PFSK-1 (cell line): ENCODE measurements around the gene ARL1.

Experiments used
- FOXP2 ChIP-seq: optimal IDR thresholded peaks from 2 replicates; pipeline ENCODE3; 2011; ENCODE audit warnings: borderline replicate concordance, control low read depth, inconsistent platforms; ENCODE audit not compliant: insufficient read depth; ENCODE audit errors: extremely low read length, extremely low read depth
- POLR2AphosphoS5 ChIP-seq: IDR thresholded peaks from 2 replicates; pipeline ENCODE4 v1.6.1; 2012; ENCODE audit warnings: low read depth, mild to moderate bottlenecking, control low read depth, low read length, moderate library complexity
- SIN3A ChIP-seq: IDR thresholded peaks from 2 replicates; pipeline ENCODE4 v1.6.1; 2012; ENCODE audit warnings: mild to moderate bottlenecking, low read length, moderate library complexity, borderline replicate concordance; ENCODE audit not compliant: insufficient read depth
- TAF1 ChIP-seq: IDR thresholded peaks from 2 replicates; pipeline ENCODE4 v1.6.1; 2012; ENCODE audit warnings: low read length, control low read depth, borderline replicate concordance; ENCODE audit not compliant: insufficient read depth
- TF ChIP-seq, protein P1 (sequence below), 2 experiments: IDR thresholded peaks; 2 replicates each; pipeline versions ENCODE4 v1.6.1 to v1.8.0; 2011 to 2012; ENCODE audit warnings: low read depth in 2 of 2, low read length in 2 of 2, control low read depth in 1 of 2, inconsistent platforms in 1 of 2, mild to moderate bottlenecking in 1 of 2, moderate library complexity in 1 of 2; ENCODE audit not compliant: insufficient read depth in 1 of 2

Gene ARL1

GRCh38 chr12:101407049-101407435 lies 530 bp downstream of the ARL1 start:
- TF ChIP-seq SIN3A (no peak), FOXP2 (no peak), TAF1 (no peak)
- TF ChIP-seq, protein P1, sequence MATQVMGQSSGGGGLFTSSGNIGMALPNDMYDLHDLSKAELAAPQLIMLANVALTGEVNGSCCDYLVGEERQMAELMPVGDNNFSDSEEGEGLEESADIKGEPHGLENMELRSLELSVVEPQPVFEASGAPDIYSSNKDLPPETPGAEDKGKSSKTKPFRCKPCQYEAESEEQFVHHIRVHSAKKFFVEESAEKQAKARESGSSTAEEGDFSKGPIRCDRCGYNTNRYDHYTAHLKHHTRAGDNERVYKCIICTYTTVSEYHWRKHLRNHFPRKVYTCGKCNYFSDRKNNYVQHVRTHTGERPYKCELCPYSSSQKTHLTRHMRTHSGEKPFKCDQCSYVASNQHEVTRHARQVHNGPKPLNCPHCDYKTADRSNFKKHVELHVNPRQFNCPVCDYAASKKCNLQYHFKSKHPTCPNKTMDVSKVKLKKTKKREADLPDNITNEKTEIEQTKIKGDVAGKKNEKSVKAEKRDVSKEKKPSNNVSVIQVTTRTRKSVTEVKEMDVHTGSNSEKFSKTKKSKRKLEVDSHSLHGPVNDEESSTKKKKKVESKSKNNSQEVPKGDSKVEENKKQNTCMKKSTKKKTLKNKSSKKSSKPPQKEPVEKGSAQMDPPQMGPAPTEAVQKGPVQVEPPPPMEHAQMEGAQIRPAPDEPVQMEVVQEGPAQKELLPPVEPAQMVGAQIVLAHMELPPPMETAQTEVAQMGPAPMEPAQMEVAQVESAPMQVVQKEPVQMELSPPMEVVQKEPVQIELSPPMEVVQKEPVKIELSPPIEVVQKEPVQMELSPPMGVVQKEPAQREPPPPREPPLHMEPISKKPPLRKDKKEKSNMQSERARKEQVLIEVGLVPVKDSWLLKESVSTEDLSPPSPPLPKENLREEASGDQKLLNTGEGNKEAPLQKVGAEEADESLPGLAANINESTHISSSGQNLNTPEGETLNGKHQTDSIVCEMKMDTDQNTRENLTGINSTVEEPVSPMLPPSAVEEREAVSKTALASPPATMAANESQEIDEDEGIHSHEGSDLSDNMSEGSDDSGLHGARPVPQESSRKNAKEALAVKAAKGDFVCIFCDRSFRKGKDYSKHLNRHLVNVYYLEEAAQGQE (IDR thresholded peaks at IDR 0.05; ENCODE audit: insufficient read depth in 1 of 2, low read depth in 2 of 2, low read length in 2 of 2), result no peak

- TF ChIP-seq FOXP2, result no peak
- no peak for TF ChIP-seq POLR2AphosphoS5
Measured at GRCh38 chr12:101379149-101379548, 28.4 kb downstream of the ARL1 start.

DNA sequence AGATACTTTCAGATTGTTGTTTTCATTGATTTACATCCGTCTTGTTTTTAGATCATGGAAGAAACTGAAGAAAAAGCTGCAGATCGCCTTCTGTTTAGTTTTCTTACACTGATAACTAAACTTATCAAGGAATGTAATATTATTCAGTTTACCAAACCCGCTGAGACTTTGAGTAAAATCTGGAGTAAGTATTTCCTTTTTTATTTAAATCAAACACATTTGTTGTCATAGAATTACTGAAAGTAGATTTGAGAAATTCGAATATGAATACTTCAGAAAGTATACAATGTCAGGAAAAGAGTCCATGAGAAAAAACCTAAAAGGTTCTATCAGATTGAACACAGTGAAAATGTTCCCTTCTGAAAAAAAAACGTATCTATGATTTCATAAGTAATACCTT lies 32.0 kb downstream of the ARL1 start:
- no peak for TF ChIP-seq TAF1
- no peak for TF ChIP-seq FOXP2
- no peak for TF ChIP-seq POLR2AphosphoS5
- TF ChIP-seq, protein P1 (IDR thresholded peaks at IDR 0.05; ENCODE audit: insufficient read depth in 1 of 2, low read depth in 2 of 2, low read length in 2 of 2), result no peak
- no peak for TF ChIP-seq SIN3A

GRCh38 chr12:101372431-101372830 lies 35.1 kb downstream of the ARL1 start:
- TF ChIP-seq, protein P1 (IDR thresholded peaks at IDR 0.05; ENCODE audit: insufficient read depth in 1 of 2, low read depth in 2 of 2, low read length in 2 of 2), result no peak
- TF ChIP-seq TAF1, result no peak
- TF ChIP-seq FOXP2, result no peak
- no peak for TF ChIP-seq SIN3A
- TF ChIP-seq POLR2AphosphoS5, result no peak

DNA sequence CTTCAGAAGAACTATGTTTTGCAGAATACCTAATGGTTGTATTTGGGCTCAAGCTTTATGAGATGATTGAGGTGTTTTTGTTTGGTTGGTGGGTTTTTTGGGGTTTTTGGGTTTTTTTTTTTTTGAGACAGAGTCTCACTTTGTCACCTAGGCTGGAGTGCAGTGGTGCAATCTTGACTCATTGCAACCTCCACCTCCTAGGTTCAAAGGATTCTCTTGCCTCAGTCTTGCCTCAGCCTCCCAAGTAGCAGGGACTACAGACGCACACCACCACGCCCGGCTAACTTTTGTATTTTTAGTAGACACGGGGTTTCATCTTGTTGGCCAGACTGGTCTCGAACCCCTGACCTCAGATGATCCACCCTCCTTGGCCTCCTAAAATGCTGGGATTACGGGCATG lies 39.6 kb downstream of the ARL1 start:
- TF ChIP-seq POLR2AphosphoS5 (no peak), SIN3A (no peak), FOXP2 (no peak), TAF1 (no peak)
- TF ChIP-seq, protein P1 (IDR thresholded peaks at IDR 0.05; ENCODE audit: insufficient read depth in 1 of 2, low read depth in 2 of 2, low read length in 2 of 2), result no peak

- TF ChIP-seq, protein P1 (IDR thresholded peaks at IDR 0.05; ENCODE audit: insufficient read depth in 1 of 2, low read depth in 2 of 2, low read length in 2 of 2), result no peak
- no peak for TF ChIP-seq TAF1
- no peak for TF ChIP-seq FOXP2
- TF ChIP-seq SIN3A, result no peak
- no peak for TF ChIP-seq POLR2AphosphoS5
Measured at GRCh38 chr12:101361455-101361854, 46.1 kb downstream of the ARL1 start.
